IPS-11a (cell line): ENCODE results near the gene SERPINB13.

ENCODE experiments used
- H3K4me3 ChIP-seq: one replicate; pipeline ENCODE4 v1.5.1; 2013; ENCODE audit warnings: low read depth, low read length, control low read depth

SERPINB13 gene

GRCh38 chr18:63646936-63647335 is 59.8 kb downstream of the SERPINB13 start:
- H3K4me3 ChIP-seq: no peak overlapping the region

- no peak overlapping the region for H3K4me3 ChIP-seq
These were observed 61.1 kb downstream of the SERPINB13 start for GRCh38 chr18:63648241-63648640.
